Measurements from ENCODE around the gene TMEM163. TPM values are rescaled to one million over a fixed set of nuclear protein-coding genes. Genes with fewer than 3 reads are reported as not detected.

Gene TMEM163
- total RNA-seq, 1 donor from 2014 or later: 0.95 TPM

- no peak overlapping the region for H3K4me3 Mint-ChIP-seq
- H3K79me2 ChIP-seq (ENCODE audit: low read depth): no peaks in the 10 kb centered on the region
These were observed 178.8 kb downstream of the TMEM163 start for GRCh38 chr2:134539981-134540380.

GRCh38 chr2:134537702-134538101 is 181.1 kb downstream of the TMEM163 start:
- H3K27ac Mint-ChIP-seq: no peak overlapping the region
- H4K20me1 ChIP-seq (ENCODE audit: low read depth): no peaks in the 10 kb centered on the region
- H2AFZ ChIP-seq (replicated peaks): no peak overlapping the region

More at GRCh38 chr2:134539981-134540380, 178.8 kb downstream of the TMEM163 start:
- Mint-ChIP-seq H3K9me3 (no peaks in the 10 kb centered on the region), H3K4me1 (peaks cover 11% of the 10 kb centered on the region), H3K27me3 (ENCODE audit: insufficient read depth, low read depth) (peaks cover 4% of the 10 kb centered on the region), H3K27ac (no peak overlapping the region), H3K36me3 (no peaks in the 10 kb centered on the region)
- H2AFZ ChIP-seq (replicated peaks): no peak overlapping the region
- no peaks in the 10 kb centered on the region for H3K27me3 ChIP-seq
- H3K27ac ChIP-seq: no peak overlapping the region
- DNase-seq (ENCODE audit: low spot score): no peak
- no peak overlapping the region for H3K4me3 ChIP-seq
- TF ChIP-seq EZH2 (IDR thresholded peaks at IDR 0.05): no peak
- no peak for TF ChIP-seq EZH2phosphoT487 (IDR thresholded peaks at IDR 0.05)
- no peak for TF ChIP-seq CTCF (IDR thresholded peaks at IDR 0.05)
- H3K4me1 ChIP-seq: peaks cover 3% of the 10 kb centered on the region
- H3K36me3 ChIP-seq: no peaks in the 10 kb centered on the region
- H3K9ac ChIP-seq: no peak overlapping the region
- no peaks in the 10 kb centered on the region for H4K20me1 ChIP-seq (ENCODE audit: low read depth)
- H3F3A ChIP-seq (ENCODE audit: low read depth): no peaks in the 10 kb centered on the region
- no peak overlapping the region for H3K4me2 ChIP-seq
- no peaks in the 10 kb centered on the region for H3K9me3 ChIP-seq (ENCODE audit: low read depth)

GRCh38 chr2:134537121-134537520 is 181.7 kb downstream of the TMEM163 start:
- no peaks in the 10 kb centered on the region for H4K20me1 ChIP-seq (ENCODE audit: low read depth)
- no peaks in the 10 kb centered on the region for H3K36me3 ChIP-seq
- Mint-ChIP-seq H3K36me3 (no peaks in the 10 kb centered on the region), H3K27ac (no peak overlapping the region), H3K4me1 (peaks cover 25% of the 10 kb centered on the region), H3K27me3 (ENCODE audit: insufficient read depth, low read depth) (peaks cover 4% of the 10 kb centered on the region), H3K4me3 (no peak overlapping the region), H3K9me3 (no peaks in the 10 kb centered on the region)
- H3K9ac ChIP-seq: no peak overlapping the region
- no peaks in the 10 kb centered on the region for H3K79me2 ChIP-seq (ENCODE audit: low read depth)
- H3K27ac ChIP-seq: no peak overlapping the region
- H3F3A ChIP-seq (ENCODE audit: low read depth): peaks cover 11% of the 10 kb centered on the region
- H3K4me1 ChIP-seq: peaks cover 20% of the 10 kb centered on the region
- H3K4me2 ChIP-seq: no peak overlapping the region
- H3K9me3 ChIP-seq (ENCODE audit: low read depth): no peaks in the 10 kb centered on the region
- TF ChIP-seq EZH2phosphoT487 (IDR thresholded peaks at IDR 0.05): no peak
- TF ChIP-seq EZH2 (IDR thresholded peaks at IDR 0.05): no peak
- no peak for TF ChIP-seq CTCF (IDR thresholded peaks at IDR 0.05)
- no peak overlapping the region for H2AFZ ChIP-seq (replicated peaks)
- no peak for DNase-seq (ENCODE audit: low spot score)
- no peaks in the 10 kb centered on the region for H3K27me3 ChIP-seq
- no peak overlapping the region for H3K4me3 ChIP-seq

More at GRCh38 chr2:134537702-134538101, 181.1 kb downstream of the TMEM163 start:
- no peak overlapping the region for H3K27ac ChIP-seq
- H3K79me2 ChIP-seq (ENCODE audit: low read depth): no peaks in the 10 kb centered on the region
- no peak overlapping the region for H3K4me3 Mint-ChIP-seq
- no peak for TF ChIP-seq EZH2 (IDR thresholded peaks at IDR 0.05)
- no peak for TF ChIP-seq EZH2phosphoT487 (IDR thresholded peaks at IDR 0.05)
- no peak for TF ChIP-seq CTCF (IDR thresholded peaks at IDR 0.05)
- no peaks in the 10 kb centered on the region for H3K9me3 Mint-ChIP-seq
- H3K4me1 Mint-ChIP-seq: peaks cover 22% of the 10 kb centered on the region
- no peaks in the 10 kb centered on the region for H3K9me3 ChIP-seq (ENCODE audit: low read depth)
- no peak overlapping the region for H3K9ac ChIP-seq
- H3F3A ChIP-seq (ENCODE audit: low read depth): peaks cover 9% of the 10 kb centered on the region
- H3K4me1 ChIP-seq: peaks cover 20% of the 10 kb centered on the region
- H3K36me3 Mint-ChIP-seq: no peaks in the 10 kb centered on the region
- DNase-seq (ENCODE audit: low spot score): no peak
- no peak overlapping the region for H3K4me3 ChIP-seq
- H3K36me3 ChIP-seq: no peaks in the 10 kb centered on the region
- H3K27me3 Mint-ChIP-seq (ENCODE audit: insufficient read depth, low read depth): peaks cover 4% of the 10 kb centered on the region
- H3K27me3 ChIP-seq: no peaks in the 10 kb centered on the region
- H3K4me2 ChIP-seq: no peak overlapping the region

Measured in neural progenitor cell (in vitro differentiated cells).